GM03348 (cell line): ENCODE results near the gene DBF4.
"Not testable (repeated sequence)": the region's sequence is repeated elsewhere in the genome, so short reads cannot be mapped to it uniquely, and the experiment has no call there.

Source experiments
- DNase-seq: peaks from one replicate; pipeline ENCODE4 v3.0.0; 2012; ENCODE audit warnings: low spot score

DBF4 gene, protein sequence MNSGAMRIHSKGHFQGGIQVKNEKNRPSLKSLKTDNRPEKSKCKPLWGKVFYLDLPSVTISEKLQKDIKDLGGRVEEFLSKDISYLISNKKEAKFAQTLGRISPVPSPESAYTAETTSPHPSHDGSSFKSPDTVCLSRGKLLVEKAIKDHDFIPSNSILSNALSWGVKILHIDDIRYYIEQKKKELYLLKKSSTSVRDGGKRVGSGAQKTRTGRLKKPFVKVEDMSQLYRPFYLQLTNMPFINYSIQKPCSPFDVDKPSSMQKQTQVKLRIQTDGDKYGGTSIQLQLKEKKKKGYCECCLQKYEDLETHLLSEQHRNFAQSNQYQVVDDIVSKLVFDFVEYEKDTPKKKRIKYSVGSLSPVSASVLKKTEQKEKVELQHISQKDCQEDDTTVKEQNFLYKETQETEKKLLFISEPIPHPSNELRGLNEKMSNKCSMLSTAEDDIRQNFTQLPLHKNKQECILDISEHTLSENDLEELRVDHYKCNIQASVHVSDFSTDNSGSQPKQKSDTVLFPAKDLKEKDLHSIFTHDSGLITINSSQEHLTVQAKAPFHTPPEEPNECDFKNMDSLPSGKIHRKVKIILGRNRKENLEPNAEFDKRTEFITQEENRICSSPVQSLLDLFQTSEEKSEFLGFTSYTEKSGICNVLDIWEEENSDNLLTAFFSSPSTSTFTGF

DNA sequence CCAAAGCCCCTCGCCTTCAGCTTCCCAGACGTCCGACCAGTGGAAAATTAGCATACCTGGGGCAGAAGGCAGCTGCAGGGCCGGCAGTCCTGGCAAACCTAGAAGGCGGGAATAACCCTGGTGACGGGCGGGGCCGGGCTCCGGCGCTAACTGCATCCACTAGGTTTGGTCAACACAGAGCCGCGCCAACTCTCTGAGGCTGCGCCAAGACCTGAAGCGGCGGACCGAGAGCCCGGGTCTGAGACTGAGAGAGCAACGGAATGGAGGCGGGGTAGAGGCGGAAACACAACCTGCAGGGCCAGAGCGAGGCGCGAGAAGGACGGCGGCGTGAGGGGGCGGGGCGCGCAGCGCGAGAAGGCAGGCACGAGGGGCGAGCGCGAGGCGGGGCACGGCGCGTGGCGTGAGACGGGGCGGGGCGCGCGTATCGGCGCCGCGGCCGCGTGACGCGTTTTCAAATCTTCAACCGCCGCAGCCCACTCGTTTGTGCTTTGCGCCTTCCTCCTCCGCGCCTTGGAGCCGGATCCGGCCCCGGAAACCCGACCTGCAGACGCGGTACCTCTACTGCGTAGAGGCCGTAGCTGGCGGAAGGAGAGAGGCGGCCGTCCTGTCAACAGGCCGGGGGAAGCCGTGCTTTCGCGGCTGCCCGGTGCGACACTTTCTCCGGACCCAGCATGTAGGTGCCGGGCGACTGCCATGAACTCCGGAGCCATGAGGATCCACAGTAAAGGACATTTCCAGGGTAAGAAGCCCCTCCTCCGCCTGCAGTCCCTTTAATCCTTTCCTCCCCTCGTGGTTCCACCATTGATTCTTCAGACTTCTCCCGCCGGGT lies at the start of gene DBF4, which contains the start of gene SLC25A40:
Gene DBF4 (plus strand): TSS at position 454 of the 829 bp plus-strand sequence. CDS start 240 bp downstream, at position 694.
Gene SLC25A40 (minus strand): TSS at position 321 of the 829 bp plus-strand sequence. CDS start 17,633 bp downstream, outside the sequence.
- peak; percentile 97 for DNase-seq

DNA sequence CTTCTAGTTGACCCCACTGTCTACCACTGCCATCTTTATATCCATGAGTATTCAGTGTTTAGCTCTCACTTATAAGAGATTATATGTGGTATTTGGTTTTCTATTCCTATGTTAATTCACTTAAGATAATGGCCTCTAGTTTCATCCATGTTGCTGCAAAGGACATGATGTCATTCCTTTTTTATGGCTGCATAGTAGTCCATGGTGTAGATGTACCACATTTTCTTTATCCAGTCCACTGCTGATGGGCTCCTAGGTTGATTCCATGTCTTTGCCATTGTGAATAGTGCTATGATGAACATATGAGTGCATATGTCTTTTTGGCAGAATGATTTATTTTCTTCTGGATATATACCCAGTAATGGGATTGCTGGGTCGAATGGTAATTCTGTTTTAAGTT lies 47.9 kb upstream of the DBF4 start:
- not testable (repeated sequence) for DNase-seq

DNA sequence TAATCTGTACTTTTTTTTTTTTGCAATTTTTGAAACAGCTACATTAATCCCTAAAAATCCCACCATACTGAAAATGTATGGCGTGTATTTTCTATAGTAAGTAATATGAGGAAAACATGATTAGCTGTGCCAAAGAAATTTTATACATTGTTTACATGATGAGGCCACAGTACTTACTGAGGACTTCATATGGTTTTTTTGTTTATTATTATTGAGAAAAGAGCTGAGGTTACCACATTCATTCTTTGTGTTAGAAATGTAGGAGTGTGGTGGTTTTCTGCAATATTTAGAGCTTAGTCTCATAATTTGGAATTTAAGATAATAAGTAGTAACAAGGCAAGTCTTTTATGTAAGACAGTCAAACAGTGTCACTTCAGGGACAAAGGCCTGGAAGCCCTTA lies 45.2 kb upstream of the DBF4 start:
- DNase-seq, result no peak

DNA sequence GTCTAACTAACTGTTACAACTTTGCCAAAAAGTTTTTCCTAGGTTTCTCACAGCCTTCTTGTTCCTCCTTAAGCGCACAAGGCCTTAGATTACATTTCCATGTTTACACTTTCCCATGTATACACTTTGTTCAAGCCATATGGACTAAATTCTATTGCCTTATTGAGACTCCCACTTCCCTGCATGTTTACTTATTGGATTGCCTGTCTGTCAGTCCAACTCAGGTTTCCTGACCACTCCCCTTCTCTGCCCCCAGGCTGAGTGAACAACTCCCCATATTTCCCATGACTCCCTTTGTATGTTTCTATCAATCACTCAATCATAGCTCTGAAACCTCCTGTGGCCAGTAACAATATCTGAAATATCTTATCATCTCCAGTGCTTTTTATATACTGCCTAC lies 43.2 kb upstream of the DBF4 start:
- no peak for DNase-seq

DNA sequence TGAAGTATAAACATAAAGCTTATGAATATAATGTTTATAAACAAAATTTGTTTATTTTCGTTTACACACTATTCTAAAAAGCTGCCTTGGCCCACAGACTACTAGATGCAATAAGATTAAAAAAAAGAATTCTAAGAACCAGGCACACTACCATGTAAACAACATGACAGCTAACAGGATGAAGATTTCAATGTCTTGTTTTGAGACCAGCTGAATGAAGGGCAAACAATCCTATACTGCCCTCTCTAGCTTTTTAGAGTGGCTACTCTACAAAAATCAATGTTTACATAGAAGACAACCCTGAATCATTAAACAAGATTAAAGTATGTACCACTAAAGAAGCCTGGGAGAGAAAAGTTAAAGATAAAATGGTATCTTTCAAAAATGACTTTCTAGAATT lies 38.7 kb upstream of the DBF4 start:
- no peak for DNase-seq

DNA sequence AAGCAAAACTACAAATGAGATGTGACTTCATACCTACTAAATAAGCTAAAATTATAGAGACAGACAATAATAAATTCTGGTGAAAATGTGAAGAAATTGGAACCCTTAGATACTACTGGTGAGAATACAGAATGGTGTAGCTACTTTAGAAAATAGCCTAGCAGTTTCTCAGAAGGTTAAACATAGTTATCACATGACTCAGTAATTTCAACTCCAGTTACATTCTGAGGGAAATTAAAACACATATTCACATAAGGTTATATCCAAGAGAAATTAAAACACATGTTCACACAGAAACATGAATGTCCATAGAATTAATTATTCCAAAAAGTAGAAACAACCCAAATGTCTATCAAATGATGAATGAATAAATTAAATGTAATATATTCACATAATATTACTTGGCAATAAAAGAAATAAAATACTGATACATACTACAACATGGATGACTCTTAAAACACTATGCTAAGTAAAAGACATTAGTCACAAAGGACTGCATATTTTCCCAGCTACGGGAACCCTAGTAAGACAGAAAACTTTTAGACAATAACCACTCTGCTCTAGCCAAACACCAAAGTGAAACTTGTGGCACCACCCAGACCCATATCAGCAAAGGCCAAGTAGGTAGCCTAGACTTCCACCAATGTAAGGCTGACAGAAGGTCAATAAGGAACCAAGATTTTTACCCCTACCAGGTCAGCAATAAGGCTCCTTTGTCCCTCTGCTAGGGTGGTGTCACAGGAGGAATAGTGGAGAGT lies 25.3 kb upstream of the DBF4 start:
- DNase-seq, result peak; percentile 11

DNA sequence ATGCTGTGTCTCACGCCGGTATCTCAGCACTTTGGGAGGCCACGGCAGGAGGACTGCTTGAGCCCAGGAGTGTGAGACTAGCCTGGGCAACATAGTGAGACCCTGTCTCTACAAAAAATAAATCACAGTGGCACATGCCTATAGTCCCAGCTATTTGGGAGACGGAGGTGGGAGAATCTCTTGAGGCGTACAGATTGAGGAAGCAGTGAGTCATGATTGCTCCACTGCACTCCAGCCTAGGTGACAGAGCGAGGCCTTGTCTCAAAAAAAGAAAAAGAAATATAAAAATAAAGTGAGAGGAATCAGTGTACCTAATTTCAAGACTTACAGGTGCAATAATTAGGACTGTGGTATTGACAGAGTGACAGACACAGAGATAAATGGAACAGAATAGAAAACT lies 24.0 kb upstream of the DBF4 start:
- no peak for DNase-seq

DNA sequence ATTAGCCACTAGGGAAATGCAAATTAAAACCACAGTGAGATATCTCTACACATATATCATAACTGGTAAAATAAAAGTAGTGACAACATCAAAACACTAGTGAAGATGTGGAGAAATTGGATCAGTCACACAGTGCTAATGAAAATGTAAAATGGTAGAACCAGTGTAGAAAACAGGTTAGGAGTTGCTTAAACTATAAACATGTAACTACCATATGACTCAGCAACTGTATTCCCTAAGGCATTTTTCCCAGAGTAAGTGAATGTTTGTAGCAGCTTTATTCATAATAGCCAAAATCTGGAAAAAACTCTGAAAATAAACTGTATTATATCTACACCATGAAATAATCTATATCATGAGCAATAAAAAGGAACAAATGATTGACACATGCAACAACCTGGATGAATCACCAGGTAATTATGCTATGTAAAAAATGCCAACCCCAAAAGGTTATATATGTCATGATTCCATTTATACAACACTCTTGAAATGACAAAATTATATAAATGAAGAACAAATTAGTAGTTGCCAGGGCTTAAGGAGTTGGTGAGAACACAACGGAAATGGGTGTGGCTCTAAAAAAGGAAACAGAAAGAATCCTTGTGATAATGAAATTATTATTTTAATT lies 22.9 kb upstream of the DBF4 start:
- DNase-seq, result no peak

DNA sequence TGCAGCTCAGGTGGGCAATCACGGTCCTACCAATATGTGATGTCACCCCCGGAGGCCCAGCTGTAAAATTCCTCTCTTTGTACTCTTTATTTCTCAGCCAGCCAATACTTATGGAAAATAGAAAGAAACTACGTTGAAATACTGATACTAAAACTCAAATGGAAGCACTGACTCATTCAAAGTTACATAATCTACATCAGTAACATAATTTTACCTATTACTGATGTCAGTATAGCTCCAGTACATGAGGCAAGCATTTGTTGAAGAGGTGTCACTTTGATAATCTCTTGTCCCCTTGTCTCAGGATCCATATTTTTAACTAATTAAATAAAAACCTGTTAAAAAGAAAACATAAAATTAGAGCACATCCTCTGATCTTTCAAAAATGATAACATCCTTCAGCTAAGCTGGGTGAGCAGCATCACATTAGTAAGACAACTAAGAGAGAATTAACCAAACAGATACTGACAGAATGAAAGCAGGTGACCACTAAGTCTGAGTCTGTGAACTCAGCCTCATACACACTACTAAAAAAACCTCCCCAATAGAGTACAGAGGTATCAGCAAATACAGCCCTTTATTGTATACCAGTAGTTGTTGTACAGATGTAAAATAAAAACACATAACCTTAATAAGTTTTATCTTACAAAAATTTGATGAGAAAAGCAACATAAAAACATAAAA lies 17.7 kb upstream of the DBF4 start:
- DNase-seq, result no peak

DNA sequence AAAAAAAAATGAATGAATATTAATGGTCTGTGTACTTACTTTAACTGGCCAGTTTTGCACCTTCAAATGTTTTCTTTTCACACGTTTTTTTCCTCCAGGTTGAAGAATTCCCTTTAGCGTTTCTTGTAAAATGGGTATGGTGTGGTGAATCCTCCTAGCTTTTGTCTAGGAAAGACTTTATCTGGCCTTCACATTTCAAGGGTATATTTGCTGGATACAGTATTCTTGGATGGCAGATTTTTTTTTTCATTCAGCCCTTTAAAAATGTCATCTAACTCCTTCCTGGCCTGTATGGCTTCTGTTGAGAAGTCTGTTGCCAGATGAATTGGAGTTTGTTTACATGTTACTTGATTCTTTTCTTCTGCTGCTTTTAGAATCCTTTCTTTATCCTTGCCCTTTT lies 10.2 kb upstream of the DBF4 start:
- no peak for DNase-seq

DNA sequence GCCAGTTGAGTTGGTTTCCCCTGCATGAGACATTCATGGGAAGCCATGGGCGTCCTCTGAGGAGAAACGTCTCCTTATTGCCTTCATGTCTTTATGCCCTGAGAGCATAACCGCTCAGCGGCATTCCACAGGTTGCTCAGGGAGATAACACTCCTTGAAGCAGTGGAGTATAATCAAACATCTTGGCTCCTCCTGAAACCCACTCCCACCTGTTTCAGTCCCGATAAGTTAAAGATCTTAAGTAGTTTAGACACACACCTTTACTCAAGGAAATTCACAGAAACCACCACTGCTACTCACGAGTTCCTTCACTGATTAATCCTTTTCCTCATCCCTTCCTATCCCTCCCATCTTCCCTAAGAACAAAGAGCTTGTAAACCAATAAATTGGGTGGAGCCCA lies 9.8 kb upstream of the DBF4 start:
- DNase-seq, result not testable (repeated sequence)

DNA sequence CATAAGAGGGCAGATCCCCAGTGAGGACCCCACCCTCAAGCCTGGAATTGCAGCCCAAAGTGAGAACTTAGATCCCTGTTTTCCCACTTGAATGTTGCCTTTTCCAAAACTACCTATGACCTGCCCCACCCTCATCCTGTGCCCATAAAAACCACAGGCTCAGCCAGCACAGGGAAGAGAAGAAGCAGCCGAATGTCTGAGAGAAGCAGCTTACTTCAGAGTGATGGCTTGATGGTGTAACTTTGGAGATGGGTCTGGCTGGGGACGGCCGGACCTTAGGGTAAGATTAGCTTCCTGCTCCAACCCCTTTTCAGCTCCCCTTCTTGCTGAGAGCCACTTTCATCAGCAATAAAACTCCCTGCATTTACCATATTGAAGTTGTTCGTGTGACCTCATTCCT lies 5.8 kb upstream of the DBF4 start:
- DNase-seq, result no peak

DNA sequence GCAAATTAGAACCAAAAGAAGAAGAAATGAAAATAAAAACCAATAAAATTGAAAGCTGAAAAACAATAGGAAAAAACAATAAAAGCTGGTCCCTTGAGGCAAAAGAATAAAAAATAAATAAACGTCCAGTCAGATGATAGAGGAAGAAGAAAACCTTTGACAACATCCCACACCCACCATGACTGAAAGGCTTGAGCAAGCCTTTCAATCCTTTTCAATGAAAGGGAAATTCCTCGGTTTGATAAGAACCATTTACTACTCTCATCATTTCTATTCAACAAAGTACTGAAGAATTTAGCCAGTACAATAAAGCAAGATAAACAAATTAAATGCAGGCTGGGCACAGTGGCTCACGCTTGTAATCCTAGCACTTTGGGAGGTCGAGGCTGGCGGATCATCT lies 3.9 kb upstream of the DBF4 start:
- no peak for DNase-seq

DNA sequence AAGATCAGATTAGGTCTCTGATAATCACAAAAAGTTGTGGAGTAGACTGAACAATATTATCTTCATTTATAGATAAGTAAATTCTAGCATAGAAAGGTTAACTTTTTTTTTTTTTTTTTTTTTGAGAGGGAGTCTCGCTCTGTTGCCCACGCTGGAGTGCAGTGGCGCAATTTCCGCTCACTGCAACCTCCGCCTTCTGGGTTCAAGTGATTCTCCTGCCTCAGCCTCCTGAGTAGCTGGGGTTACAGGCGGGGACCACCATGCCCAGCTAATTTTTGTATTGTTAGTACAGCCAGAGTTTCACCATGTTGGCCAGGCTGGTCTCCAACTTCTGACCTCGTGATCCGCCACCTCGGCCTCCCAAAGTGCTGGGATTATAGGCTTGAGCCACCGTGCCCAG lies 3.0 kb upstream of the DBF4 start:
- not testable (repeated sequence) for DNase-seq

DNA sequence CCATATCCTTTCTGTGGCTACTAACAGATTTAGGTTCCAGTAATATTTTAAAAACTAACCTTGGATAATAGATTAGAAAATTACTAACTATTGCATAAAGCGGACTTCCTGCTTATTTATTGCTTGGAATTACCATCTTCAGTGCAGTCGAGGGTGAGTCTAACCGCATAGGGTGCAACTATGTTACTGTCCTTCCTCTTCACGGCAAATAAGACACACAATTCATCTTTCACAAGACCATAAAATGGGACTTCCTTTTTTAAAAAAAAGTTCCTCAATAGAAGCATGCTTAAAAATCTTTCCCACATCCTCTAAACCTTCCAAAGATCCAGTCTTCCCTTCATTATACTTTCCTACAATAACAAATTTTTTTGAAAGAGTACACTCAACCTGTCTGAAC lies 2.2 kb upstream of the DBF4 start:
- no peak for DNase-seq

DNA sequence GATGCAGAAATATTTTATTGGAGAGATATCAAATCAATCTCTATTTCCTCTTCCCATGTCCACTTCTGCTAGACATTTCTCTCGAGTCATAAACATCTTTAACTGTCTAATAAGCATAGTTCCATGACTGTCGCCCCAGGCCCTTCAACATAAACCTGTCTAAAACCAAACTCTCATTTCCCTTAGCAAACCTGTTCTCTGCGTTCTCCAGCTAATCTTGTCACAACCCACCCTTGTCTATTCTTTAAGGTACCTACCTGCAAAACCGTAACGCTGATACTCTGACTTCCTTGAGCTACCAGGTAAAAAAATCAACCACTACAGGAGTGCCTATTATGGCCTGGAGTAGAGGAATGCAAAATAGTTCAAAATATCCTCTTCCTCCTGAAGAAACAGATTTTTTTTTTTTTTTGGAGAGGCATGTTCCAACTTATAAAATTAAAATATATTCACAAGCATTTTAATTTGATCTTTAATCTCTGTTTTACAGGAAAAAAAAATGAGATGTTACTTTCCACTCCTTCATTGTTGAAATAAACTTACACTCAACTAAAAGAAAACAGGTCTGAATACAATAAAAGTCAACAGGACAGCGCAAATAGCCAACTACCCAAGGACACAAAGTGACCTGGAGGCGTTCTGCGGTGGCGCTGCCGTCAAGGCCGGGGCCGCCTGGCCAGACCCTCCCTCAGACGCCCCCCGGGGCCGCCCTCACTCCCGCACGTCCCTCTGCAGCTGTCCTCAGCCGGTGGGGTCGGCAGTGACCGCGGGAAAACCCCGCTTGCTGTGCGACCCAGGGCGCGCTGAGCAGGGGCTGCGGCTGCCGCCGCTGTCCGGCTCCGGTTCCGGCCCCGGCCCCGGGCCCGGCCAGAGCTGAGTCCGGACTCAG lies 898 bp upstream of the DBF4 start:
- DNase-seq, result no peak

DNA sequence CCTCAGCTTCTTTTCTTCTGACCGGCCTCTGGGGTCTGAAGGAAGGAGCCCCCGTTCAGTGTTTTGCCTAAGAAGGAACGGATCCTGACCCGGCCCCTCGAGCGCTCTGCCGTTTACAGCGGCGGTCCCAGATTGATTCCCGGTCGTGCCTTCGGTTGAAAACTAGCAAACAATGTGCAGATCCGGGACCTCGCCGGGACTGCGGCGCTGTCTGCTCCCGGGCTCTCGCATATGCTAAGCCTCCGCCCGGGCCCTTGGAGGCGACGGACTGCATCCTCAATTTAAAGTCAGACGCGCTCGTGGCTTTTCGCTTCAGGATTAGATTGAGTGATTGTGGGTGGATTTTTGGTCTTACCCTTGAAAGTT lies 559 bp downstream of the DBF4 start:
- peak; percentile 70 for DNase-seq

DNA sequence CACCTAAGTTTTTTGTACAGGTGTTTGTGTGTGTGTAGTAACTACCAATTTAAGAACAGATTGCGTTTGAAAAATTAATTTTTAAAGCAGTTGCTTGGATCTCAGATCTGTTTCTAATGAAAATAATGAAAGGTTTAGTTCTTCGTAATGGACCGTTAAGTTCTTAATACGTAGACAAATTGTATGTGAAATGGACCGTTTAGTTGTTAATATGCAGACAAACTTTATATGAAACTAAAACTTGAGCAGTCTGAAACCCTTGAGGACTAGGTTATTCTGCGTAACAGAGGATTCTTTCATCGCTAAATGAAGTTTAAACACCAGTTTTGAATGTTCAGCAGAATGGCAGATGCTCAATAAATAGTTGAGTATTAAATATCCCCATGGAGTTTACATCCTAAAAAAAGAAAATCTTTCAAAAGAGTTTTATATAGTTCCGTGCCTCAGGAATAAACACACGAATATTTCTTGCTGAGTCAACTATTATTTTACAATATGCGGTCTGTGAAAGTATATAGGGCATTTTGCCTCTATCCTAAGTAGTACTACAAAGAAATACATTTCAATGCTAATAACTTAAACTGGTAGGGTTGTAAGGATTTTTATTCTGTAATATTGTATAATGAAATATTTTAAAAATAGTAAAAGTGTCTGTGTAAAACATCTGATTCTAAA lies 1.2 kb downstream of the DBF4 start:
- no peak for DNase-seq

DNA sequence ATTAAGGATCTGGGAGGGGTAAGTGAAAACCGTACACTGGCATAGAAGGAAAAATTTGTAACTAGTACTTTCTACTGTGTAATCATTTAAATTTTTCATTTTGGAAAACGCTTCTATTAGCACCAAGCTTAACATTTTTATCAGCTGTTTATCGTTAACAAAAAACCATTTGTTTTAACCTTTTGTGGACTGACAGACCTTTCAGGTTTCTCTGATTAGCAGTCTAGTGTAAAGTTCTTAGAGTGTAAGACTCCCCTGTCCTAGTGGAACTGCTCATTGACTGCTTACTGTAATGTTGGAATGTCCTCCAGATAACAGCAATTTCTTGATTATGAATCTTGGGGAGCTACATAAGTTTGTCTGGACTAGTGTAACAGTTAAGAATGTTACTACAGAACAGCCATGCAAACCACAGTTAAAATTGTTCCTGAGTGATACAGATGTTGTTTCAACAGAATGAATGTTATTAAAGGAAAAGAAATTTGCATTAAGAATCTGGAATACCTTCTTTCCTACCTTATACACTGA lies 2.0 kb downstream of the DBF4 start:
- peak; percentile 10 for DNase-seq
